Stimulated activated CD4-positive, alpha-beta T cell treated with anti-CD3 and anti-CD28 coated beads, Interleukin-2, amount 100 ng/mL, for 24 hours (primary cell): ENCODE measurements around the gene SFPQ.
"Not testable (repeated sequence)": the region's sequence is repeated elsewhere in the genome, so short reads cannot be mapped to it uniquely, and the experiment has no call there.

Experiments used
- DNase-seq, 2 donors: peaks; one replicate each; pipeline ENCODE4 v3.0.0-alpha.2; 2020

Gene SFPQ

GRCh38 chr1:35192853-35193664, at the start of gene SFPQ:
SFPQ (minus strand) TSS chr1:35193145; CDS start chr1:35193049, 96 bp downstream.
- DNase-seq = peak; percentile 96 to 98

GRCh38 chr1:35236772-35237171, 43.8 kb upstream of the SFPQ start:
- DNase-seq = not testable (repeated sequence)

GRCh38 chr1:35231287-35231686, 38.3 kb upstream of the SFPQ start:
- DNase-seq = no peak

GRCh38 chr1:35229587-35230360, 36.8 kb upstream of the SFPQ start:
- DNase-seq = no peak

GRCh38 chr1:35226546-35226945, 33.6 kb upstream of the SFPQ start:
- no peak for DNase-seq

DNA sequence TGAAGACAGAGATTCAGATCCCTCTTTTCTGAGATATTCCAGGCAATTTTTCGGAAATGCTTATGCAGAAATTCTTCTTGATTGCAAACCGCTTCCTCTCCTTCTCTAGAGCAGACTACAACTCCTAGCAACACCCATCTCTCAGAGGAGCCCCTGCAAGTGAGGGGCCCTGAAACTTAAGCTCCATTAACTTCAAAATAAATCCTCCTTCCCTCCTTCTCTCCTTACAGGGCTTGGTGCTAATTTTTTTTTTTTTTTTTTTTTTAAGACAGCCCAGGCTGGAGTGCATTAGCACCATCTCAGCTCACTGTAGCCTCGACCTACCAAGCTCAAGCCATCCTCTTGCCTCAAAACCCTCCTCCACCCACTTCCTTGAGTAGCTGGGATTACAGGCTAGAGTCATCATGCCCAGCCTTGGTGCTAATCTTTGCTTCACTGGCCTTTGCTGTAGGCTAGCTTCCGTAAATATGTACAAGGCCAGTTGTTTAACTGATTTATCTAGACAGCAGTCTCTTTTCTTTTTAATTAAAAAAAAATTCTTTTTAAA, 30.2 kb upstream of the SFPQ start:
- DNase-seq = no peak

GRCh38 chr1:35222322-35223083, 29.6 kb upstream of the SFPQ start:
- DNase-seq = no peak

DNA sequence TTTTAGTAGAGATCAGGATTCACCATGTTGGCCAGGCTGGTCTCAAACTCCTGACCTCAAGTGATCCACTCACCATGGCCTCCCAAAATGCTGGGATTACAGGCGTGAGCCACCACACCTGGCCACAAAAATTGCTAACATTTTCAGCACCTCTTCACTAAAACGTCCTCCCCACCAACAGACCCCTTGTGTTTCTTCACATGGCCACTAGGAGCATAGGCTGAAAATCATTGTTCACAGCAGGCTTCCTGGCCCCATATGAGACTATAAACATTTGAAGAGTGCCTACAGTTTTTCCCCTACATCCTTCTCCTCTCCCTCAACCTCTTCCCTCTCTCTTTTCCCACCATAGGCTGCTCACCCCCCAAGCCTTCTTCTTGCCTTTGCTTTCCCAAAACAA, 28.0 kb upstream of the SFPQ start:
- DNase-seq = no peak

GRCh38 chr1:35215346-35215745, 22.4 kb upstream of the SFPQ start:
- no peak for DNase-seq

DNA sequence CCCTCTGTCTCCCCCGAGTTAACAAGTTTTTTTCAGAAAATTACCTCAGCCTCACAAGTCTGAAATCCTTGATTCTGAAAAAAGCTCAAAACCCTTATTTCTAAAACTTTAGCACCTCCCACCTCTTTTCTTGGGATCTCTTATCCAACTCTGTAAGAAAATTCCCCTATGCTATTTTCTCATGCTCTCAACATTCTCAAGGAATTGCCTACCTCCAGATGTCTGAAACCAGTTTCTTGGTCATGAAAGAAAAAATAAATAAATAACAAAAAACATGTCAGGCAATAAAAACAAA, 18.1 kb upstream of the SFPQ start:
- DNase-seq = no peak

- DNase-seq = no peak
These were observed 17.6 kb upstream of the SFPQ start for GRCh38 chr1:35210321-35211119.

DNA sequence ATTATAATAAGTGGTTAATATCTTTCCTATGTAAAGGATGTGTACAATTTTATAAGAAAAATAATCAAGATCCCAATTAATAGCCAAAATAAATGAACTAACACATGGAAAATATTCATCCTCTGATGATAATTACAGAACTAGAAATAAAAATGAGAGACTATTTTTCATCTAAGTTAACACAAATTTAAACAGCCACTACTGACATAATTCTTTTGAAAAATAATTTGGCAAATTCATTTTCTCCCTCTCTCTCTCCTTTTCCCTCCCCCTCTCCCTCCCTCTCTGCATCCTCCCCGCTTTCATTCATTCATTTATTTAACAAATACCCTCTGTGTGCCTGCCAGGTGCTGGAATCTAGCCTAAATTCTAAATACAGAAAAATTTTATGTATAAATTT, 10.3 kb upstream of the SFPQ start:
- DNase-seq = no peak

DNA sequence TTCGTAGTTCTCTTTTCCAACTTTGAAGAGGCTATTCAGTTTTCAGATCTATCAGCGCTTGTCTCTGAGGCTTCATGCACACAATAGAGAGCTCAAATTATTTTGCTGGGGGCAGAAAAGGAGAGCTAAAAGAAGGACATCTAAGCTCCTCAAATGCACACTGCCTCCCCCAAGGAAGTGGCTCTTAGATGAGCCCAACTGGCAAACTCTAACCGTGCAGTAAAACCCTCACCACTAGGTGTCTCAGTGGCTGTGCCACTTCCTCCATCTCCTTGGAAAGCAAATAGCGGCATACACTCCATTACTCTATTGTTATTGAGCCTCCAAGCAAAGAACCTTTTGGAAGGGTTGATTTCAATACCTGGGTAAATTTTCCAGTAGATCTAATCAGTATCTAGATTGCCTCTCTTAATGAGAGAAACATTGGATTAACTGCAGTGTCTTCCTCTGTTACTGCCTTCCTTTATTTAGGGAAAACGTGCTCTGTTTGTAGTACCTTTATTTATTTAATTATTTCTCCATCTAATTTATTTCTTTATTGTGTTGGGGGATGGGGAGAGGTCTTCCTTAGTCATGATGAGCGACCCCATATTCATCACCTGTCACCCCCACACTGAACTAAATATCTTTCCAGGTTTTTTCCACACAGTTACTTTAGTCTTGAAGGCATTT, 9.2 kb upstream of the SFPQ start:
- peak; percentile 58 to 71 for DNase-seq

GRCh38 chr1:35201631-35202030, 8.7 kb upstream of the SFPQ start:
- DNase-seq = no peak

DNA sequence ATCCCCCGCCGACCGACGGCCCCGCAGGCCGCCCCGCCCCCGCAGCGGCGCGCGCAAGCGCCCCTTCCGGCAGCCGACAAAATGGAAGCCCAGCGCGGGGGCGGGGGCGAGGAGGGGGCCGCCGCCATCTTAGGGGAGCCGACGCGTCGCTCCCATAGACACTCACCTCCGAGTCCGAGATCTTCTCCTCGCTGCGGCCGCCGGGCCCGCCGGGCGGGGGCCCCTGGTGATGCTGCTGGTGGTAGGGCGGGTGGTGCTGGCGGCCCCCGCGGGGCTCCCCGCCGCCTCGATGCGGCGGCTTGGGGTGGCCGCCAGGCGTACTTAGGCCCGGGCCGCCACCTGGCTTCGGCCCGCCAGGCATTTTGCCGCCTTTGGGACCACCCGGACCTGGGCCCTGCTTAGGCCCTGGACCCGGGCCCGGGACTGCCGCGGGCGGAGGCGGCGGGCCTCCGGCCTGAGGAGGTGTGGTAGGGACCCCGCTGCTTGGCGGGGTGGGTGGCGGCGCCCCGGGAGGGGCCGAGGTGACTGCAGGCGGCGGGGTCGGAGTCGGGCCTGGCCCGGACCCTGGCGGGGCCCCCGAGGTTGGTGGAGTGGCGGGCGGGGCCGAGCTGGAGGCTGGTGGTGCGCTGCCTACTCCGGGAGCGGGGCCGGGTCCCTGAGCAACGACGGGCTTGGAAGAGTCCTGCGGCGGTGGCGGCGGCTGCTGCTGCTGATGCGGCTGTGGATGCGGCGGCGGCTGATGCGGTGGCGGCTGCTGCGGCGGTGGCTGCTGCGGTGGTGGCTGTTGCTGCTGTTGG, 691 bp downstream of the SFPQ start:
- peak; percentile 91 to 93 for DNase-seq

DNA sequence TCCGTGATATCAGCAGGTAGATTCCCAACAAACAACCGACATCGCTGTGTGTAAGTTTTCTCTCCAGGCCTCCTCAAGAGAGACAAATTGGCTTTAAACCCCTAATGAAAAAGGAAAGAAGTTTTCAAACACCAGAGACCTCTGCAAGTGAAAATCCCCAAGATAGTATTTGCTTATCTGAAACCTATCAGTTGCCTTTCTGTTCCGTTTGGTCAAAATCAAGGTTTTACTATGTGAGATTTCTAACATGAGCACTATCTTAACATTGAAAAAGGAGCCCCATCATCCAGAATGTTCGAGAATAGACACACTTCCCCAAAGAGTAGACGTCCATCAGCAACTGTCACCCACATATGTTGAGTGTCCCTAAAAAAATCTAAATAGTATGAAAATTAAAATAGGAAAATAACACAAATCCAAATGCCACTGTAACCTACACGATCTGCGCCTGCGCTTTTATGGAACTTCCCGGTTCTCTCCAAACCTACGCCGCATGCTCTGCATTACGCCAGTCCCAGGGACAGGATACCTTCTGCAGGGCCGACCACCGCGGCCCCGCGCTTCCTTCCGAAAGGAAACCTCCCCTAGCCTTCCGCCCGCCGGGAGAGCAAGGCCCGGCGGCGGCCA, 1.4 kb downstream of the SFPQ start:
- no peak for DNase-seq

- DNase-seq = no peak
These were observed 2.2 kb downstream of the SFPQ start for GRCh38 chr1:35190784-35191183.

DNA sequence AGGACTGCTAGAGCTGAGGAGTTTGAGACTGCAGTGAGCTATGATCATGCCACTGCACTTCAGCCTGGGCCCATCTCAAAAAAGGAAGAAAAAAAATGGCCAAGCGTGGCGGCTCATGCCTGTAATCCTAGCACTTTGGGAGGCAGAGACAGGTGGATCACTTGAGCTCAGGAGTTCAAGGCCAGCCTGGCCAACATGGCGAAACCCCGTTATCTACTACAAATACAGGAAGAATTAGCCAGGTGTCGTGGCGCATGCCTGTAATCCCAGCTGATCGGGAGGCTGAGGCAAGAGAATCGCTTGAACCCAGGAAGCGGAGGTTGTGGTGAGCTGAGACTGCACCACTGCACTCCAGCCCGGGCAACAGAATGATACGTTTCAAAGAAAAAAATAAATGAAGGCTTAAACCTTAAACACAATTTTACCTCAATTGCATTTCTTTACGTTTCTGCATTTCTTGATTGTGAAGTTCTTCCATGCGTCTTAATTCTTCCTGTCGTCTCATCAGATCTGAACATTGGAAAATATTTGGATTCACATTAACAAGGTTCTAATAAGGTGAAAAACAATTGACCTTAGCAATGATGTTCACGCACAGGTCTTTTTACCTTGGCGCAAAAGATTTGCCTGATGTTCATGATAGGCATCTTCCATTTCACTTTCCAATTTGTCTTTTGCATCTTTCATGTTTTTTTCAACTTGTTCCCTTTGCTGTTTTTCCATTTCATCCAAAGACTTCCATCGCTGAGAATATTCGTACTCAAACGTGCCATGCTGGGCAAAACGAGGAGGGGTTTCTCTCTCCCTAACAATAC, 4.2 kb downstream of the SFPQ start:
- DNase-seq = no peak

DNA sequence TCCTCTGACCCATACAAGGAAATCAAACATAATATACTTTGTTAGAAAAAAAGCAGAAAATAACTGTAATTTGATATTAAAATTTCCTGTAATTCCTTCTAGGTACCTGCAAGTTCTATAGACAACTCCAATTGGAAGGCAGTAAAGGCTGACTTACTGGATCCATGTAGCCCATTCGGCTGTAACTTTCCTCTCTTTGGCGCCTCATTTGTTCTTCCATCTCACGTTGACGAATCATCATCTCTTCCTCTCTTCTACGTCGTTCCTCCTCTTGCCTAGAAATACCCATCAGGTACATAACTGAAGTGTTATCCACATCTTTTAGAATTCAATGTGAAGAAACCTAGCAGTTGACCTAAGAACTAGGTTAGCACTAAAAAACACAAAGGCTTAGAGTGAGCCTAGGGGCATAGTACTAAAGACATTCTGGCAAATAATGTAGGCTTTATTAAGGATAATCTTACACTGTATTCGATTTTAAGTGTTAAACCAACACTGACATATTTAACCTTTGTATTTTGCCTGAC, 5.1 kb downstream of the SFPQ start:
- DNase-seq = no peak
